Epithelial cell of esophagus (primary cell): ENCODE data around the gene DSP.

Source experiments
- DNase-seq: peaks from one replicate; pipeline ENCODE4 v3.0.0; 2010; ENCODE audit warnings: low read depth
- H3K4me3 ChIP-seq: 2 replicates; pipeline ENCODE4 v1.5.1; 2011; ENCODE audit warnings: mild to moderate bottlenecking, low read length, control low read depth
- TF ChIP-seq, protein P1 (sequence below): IDR thresholded peaks from 2 replicates; pipeline ENCODE4 v1.5.1; 2011; ENCODE audit warnings: low read depth, mild to moderate bottlenecking, low read length, control low read depth, inconsistent platforms; ENCODE audit not compliant: insufficient read depth; ENCODE audit errors: missing control alignments

Gene DSP, protein sequence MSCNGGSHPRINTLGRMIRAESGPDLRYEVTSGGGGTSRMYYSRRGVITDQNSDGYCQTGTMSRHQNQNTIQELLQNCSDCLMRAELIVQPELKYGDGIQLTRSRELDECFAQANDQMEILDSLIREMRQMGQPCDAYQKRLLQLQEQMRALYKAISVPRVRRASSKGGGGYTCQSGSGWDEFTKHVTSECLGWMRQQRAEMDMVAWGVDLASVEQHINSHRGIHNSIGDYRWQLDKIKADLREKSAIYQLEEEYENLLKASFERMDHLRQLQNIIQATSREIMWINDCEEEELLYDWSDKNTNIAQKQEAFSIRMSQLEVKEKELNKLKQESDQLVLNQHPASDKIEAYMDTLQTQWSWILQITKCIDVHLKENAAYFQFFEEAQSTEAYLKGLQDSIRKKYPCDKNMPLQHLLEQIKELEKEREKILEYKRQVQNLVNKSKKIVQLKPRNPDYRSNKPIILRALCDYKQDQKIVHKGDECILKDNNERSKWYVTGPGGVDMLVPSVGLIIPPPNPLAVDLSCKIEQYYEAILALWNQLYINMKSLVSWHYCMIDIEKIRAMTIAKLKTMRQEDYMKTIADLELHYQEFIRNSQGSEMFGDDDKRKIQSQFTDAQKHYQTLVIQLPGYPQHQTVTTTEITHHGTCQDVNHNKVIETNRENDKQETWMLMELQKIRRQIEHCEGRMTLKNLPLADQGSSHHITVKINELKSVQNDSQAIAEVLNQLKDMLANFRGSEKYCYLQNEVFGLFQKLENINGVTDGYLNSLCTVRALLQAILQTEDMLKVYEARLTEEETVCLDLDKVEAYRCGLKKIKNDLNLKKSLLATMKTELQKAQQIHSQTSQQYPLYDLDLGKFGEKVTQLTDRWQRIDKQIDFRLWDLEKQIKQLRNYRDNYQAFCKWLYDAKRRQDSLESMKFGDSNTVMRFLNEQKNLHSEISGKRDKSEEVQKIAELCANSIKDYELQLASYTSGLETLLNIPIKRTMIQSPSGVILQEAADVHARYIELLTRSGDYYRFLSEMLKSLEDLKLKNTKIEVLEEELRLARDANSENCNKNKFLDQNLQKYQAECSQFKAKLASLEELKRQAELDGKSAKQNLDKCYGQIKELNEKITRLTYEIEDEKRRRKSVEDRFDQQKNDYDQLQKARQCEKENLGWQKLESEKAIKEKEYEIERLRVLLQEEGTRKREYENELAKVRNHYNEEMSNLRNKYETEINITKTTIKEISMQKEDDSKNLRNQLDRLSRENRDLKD (N-terminal part only)

DNA sequence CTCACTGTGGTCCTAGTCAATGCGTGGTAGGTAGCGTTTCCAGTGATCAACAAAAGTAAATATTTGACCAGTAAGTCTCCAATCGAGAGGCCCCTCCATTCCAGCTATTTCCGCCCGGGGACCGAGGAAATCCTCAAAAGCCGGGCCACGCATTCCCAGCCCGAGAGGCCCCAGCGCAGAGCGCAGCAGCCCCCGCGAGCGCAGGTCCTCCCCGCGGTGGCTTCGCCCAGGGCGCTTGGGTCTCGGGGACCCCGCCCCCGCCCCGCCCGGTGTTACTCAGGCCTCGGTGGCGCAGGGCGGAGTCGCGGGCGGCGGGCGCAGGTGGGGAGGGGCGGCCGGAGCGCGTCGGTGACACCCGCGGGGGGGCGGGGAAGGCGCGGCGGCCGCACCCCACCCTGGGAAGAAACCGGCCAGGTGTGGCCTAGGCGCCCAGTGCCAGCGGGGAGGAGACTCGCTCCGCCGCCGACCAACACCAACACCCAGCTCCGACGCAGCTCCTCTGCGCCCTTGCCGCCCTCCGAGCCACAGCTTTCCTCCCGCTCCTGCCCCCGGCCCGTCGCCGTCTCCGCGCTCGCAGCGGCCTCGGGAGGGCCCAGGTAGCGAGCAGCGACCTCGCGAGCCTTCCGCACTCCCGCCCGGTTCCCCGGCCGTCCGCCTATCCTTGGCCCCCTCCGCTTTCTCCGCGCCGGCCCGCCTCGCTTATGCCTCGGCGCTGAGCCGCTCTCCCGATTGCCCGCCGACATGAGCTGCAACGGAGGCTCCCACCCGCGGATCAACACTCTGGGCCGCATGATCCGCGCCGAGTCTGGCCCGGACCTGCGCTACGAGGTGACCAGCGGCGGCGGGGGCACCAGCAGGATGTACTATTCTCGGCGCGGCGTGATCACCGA is at the start of gene DSP:
DSP (plus strand) TSS at position 497 of the 890 bp plus-strand sequence; CDS start at position 742, 245 bp downstream.
- H3K4me3 ChIP-seq = peak within 1 kb of the TSS; percentile 92
- TF ChIP-seq, protein P1, sequence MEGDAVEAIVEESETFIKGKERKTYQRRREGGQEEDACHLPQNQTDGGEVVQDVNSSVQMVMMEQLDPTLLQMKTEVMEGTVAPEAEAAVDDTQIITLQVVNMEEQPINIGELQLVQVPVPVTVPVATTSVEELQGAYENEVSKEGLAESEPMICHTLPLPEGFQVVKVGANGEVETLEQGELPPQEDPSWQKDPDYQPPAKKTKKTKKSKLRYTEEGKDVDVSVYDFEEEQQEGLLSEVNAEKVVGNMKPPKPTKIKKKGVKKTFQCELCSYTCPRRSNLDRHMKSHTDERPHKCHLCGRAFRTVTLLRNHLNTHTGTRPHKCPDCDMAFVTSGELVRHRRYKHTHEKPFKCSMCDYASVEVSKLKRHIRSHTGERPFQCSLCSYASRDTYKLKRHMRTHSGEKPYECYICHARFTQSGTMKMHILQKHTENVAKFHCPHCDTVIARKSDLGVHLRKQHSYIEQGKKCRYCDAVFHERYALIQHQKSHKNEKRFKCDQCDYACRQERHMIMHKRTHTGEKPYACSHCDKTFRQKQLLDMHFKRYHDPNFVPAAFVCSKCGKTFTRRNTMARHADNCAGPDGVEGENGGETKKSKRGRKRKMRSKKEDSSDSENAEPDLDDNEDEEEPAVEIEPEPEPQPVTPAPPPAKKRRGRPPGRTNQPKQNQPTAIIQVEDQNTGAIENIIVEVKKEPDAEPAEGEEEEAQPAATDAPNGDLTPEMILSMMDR = no peak
- peak; percentile 96 for DNase-seq

DNA sequence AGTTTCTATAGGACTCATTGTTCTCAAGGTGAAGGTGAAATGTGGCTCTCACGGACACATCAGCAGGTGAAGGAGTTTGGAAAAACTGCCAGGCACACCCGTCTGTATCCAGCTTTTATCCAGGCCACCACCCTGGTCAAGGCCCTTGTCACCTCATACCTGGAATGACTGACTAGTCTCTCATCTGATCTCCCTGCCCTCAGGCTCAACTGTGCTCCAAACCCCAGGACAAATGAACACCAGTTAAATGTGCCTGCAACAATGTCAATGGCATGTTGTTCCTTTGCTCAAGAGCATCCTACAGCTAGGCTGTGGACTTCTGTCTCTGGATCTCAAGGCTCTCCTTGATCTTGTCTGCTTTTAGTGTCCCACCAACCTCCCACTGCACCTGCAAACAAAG is 47.6 kb upstream of the DSP start:
- DNase-seq = no peak
- TF ChIP-seq, protein P1 = no peak
- H3K4me3 ChIP-seq = no peak overlapping the region

DNA sequence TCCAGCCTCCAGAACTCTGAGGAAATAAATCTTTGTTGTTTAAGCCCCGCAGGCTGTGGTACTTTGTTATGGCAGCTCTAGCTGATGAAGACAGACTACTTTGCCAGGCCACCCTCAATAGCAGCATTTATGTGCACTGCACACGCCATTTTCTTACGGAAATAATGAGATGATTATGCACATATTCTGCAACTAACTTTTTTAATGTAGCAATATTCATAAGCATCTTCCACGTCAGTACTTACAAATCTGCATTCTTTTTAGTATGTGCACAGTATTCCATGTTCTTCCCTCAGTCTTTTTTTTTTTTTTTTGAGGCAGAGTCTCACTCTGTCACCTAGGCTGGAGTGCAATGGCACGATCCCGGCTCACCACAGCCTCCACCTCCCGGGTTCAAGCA is 46.8 kb upstream of the DSP start:
- no peak overlapping the region for H3K4me3 ChIP-seq
- TF ChIP-seq, protein P1 = no peak
- no peak for DNase-seq

DNA sequence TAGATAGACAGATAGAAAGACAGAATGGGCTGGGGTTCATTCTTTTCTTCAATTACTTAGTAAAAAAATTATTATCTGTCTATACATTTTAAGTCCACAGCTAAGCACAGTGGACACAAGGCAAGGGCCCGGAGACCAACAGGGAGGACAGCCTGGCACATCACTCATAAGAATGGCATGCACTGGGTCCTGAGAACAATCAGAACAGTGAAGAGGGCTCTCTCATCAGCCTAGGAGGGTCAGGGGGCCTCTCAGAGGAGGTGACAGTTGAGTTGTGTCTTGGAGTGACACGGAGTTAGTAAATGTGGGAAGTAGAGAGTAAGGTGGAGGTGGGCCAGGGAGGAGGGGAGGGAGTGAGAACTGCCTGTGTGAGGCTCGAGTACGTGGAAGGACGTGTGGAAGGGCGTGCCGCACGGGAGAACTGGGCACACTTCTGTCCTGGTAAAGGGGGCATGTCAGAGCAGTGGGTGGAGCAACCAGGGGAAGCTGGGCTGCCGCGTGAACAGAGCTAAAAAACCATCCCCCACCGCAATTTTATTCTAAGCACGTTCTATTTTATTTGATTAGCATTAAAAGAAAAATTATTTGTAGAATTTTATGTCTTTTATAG is 45.1 kb upstream of the DSP start:
- no peak for DNase-seq
- TF ChIP-seq, protein P1 = no peak

DNA sequence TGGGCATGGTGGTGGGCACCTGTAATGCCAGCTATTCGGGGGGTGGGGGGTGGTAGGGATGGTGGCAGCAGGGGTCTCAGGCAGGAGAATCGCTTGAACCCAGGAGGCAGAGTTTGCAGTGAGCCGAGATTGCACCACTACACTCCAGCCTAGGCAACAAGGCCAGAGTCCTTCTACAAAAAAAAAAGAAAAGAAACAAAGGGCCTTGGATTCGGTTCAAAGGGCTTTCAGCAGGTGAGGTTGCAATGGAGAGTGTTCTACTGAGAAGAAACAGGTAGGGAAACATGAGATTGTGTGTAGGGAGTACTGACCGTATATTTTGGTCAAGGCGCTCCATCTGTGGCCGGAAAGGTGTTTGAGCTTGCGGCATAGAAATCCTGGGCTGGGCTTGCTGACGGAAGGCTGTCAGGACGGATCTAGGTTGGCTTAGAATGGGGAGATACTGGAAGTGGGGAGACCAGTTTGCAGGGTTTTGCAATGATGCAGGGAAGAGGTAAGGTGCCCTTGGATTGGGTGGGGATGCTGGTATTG is 40.7 kb upstream of the DSP start:
- no peak for DNase-seq
- TF ChIP-seq, protein P1 = no peak
- H3K4me3 ChIP-seq = no peak overlapping the region

More for the DNA sequence above, 45.1 kb upstream of the DSP start:
- H3K4me3 ChIP-seq = no peak overlapping the region
